ENCODE results near the gene GBGT1.
"Not testable (repeated sequence)": the region's sequence is repeated elsewhere in the genome, so short reads cannot be mapped to it uniquely, and the experiment has no call there.

Gene GBGT1

DNA sequence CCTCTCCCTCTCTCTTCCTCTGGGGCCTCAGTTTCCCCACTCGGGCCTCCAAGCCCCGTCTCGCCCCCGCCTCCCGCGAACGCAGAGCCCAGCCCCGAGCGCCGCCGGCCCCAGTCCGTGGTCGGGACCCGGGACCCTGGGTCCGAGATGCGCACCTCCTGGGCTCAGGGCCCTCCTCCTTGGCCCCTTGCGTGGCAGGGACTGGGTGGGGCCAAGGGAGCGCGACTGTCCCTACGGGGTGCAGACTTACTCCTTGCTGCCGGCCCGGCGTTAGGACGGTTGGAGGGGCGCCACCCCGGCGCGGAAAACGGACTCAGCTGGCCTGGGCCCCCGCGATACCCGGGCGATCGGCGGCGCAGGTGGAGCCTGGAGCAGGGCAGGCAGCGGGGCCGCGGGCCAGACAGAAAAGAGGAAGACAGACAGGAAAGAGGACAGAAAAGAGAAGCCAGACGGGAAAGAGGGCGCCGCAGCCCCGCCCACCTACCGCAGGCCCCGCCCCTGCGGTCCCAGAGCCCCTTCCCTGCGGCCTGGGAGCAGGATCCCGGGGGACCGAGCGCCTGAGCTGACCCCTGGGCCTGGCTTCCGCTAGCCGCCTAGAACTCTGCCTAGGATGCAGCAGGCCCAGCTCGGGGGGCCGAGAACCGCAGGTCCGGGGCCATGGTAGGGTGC lies at the start of gene GBGT1:
Gene GBGT1, minus strand, starts transcription at position 411 of the 669 bp plus-strand sequence. CDS start 1,502 bp downstream, outside the sequence.
- Histone ChIP-seq H3K4me3 (ENCODE audit: low read depth, low read length) (peak within 1 kb of the TSS; percentile 82), H3K36me3 (ENCODE audit: insufficient read depth, low read length) (no peaks in the 10 kb centered on the region), H2AFZ (ENCODE audit: low read length, unreplicated experiment) (peak within 1 kb of the TSS; percentile 59), H3K4me1 (ENCODE audit: control insufficient read depth, insufficient read depth, low read length, unreplicated experiment) (no peaks in the 10 kb centered on the region), H3K27me3 (ENCODE audit: insufficient read depth, low read length) (0 out of 2 replicates have a peak, but pooled peaks cover 6% of the 10 kb centered on the region), H3K27ac (ENCODE audit: low read depth, low read length) (no peak within 1 kb of the TSS), H3K79me2 (ENCODE audit: control insufficient read depth, insufficient read depth, low read length, unreplicated experiment) (no peaks in the 10 kb centered on the region)

DNA sequence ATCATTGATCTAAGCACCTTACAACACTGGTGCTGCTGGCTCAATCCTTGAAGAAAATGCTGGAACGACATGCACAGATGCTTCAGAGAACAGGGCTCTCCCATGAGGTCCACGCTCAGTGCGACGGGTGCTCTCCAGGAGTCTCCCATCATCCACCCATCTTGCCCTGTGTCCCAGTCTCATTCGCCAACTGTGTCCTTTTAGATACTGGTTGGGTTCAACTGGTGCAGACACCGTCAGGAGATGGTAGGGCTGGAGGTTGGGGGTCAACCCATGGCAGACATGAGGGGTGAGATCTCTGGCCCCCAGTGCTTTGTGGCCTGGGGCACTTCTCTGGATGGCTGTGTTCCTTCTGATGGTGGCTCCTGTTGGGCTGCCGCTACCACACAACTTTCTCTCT lies 46.9 kb upstream of the GBGT1 start:
- Histone ChIP-seq H2AFZ (ENCODE audit: low read length, unreplicated experiment) (no peak overlapping the region), H3K4me1 (ENCODE audit: control insufficient read depth, insufficient read depth, low read length, unreplicated experiment) (no peaks in the 10 kb centered on the region), H3K4me3 (ENCODE audit: low read depth, low read length) (no peak overlapping the region), H3K79me2 (ENCODE audit: control insufficient read depth, insufficient read depth, low read length, unreplicated experiment) (no peaks in the 10 kb centered on the region), H3K36me3 (ENCODE audit: insufficient read depth, low read length) (no peaks in the 10 kb centered on the region), H3K27me3 (ENCODE audit: insufficient read depth, low read length) (peaks cover 55% of the 10 kb centered on the region), H3K27ac (ENCODE audit: low read depth, low read length) (no peak overlapping the region)

- no peaks in the 10 kb centered on the region for H3K79me2 ChIP-seq (ENCODE audit: control insufficient read depth, insufficient read depth, low read length, unreplicated experiment)
These were observed 46.5 kb upstream of the GBGT1 start for GRCh38 chr9:133210202-133210532.

DNA sequence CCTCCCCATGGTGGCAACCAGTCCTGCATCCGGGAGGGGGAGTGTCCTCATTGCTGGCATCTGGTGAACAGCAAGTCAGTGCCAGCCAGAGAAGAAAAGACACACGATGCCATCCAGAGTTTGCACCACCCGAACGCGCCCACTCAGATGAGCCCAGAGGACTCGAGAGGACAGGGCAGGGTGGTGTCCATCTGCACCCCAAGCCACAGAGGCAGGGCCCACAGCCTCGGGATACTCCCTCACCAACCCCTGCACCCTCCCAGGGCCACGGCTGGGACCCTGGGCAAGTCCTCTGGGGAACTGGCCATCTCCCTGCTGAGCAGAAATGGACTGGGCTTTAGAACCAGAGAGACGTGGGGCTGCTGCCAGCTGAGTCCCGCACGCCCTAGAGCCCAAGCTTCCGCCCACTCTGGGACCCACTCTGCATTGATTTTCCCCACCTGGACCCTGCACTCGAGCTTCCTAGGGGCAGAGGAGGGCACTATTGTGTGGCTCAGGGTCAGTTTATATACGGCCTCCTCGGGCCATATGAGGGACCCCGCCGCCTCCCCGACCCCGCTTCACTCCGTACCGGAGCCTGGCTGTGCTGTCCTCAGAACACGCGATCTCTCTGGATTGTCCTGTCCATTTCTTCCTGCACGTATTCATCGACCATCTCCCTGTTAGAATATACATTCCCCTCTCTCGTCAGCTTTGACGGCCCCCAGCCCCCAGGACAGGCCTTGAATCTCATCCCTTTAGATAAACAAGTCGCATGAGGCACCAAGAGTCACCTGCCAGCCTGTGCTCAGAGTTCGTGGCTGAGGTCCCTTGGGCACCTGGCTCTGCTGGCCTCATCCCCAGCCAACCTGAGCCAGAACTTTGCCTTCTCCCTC lies 45.9 kb upstream of the GBGT1 start:
- not testable (repeated sequence) for H3K4me1 ChIP-seq (ENCODE audit: control insufficient read depth, insufficient read depth, low read length, unreplicated experiment); H3K4me3 ChIP-seq (ENCODE audit: low read depth, low read length); H3K27ac ChIP-seq (ENCODE audit: low read depth, low read length); H3K36me3 ChIP-seq (ENCODE audit: insufficient read depth, low read length); H3K79me2 ChIP-seq (ENCODE audit: control insufficient read depth, insufficient read depth, low read length, unreplicated experiment); H2AFZ ChIP-seq (ENCODE audit: low read length, unreplicated experiment)
- H3K27me3 ChIP-seq (ENCODE audit: insufficient read depth, low read length), result peaks cover 48% of the 10 kb centered on the region

More at GRCh38 chr9:133210202-133210532, 46.5 kb upstream of the GBGT1 start:
- peaks cover 50% of the 10 kb centered on the region for H3K27me3 ChIP-seq (ENCODE audit: insufficient read depth, low read length)
- no peak overlapping the region for H3K4me3 ChIP-seq (ENCODE audit: low read depth, low read length)
- H3K36me3 ChIP-seq (ENCODE audit: insufficient read depth, low read length), result no peaks in the 10 kb centered on the region
- H3K27ac ChIP-seq (ENCODE audit: low read depth, low read length), result no peak overlapping the region
- H3K4me1 ChIP-seq (ENCODE audit: control insufficient read depth, insufficient read depth, low read length, unreplicated experiment), result no peaks in the 10 kb centered on the region
- H2AFZ ChIP-seq (ENCODE audit: low read length, unreplicated experiment), result no peak overlapping the region

GRCh38 chr9:133208880-133209300 lies 45.2 kb upstream of the GBGT1 start, which contains the start of gene OBP2B:
Gene OBP2B, minus strand, starts transcription at chr9:133209250. Its CDS starts 51 bp downstream, at chr9:133209199.
- not testable (repeated sequence) for H3K4me1 ChIP-seq (ENCODE audit: control insufficient read depth, insufficient read depth, low read length, unreplicated experiment); H3K27ac ChIP-seq (ENCODE audit: low read depth, low read length); H3K36me3 ChIP-seq (ENCODE audit: insufficient read depth, low read length); H3K79me2 ChIP-seq (ENCODE audit: control insufficient read depth, insufficient read depth, low read length, unreplicated experiment); H2AFZ ChIP-seq (ENCODE audit: low read length, unreplicated experiment); H3K4me3 ChIP-seq (ENCODE audit: low read depth, low read length)
- peaks cover 52% of the 10 kb centered on the region for H3K27me3 ChIP-seq (ENCODE audit: insufficient read depth, low read length)

- H3K27ac ChIP-seq (ENCODE audit: low read depth, low read length); H3K79me2 ChIP-seq (ENCODE audit: control insufficient read depth, insufficient read depth, low read length, unreplicated experiment); H2AFZ ChIP-seq (ENCODE audit: low read length, unreplicated experiment); H3K4me1 ChIP-seq (ENCODE audit: control insufficient read depth, insufficient read depth, low read length, unreplicated experiment); H3K36me3 ChIP-seq (ENCODE audit: insufficient read depth, low read length); H3K4me3 ChIP-seq (ENCODE audit: low read depth, low read length): not testable (repeated sequence)
- H3K27me3 ChIP-seq (ENCODE audit: insufficient read depth, low read length), result peaks cover 55% of the 10 kb centered on the region
These were observed 44.6 kb upstream of the GBGT1 start for GRCh38 chr9:133208171-133208879.

- no peaks in the 10 kb centered on the region for H3K79me2 ChIP-seq (ENCODE audit: control insufficient read depth, insufficient read depth, low read length, unreplicated experiment)
- H3K4me3 ChIP-seq (ENCODE audit: low read depth, low read length), result no peak overlapping the region
- no peaks in the 10 kb centered on the region for H3K4me1 ChIP-seq (ENCODE audit: control insufficient read depth, insufficient read depth, low read length, unreplicated experiment)
- no peak overlapping the region for H2AFZ ChIP-seq (ENCODE audit: low read length, unreplicated experiment)
- H3K27me3 ChIP-seq (ENCODE audit: insufficient read depth, low read length), result peaks cover 58% of the 10 kb centered on the region
- H3K27ac ChIP-seq (ENCODE audit: low read depth, low read length), result no peak overlapping the region
- no peaks in the 10 kb centered on the region for H3K36me3 ChIP-seq (ENCODE audit: insufficient read depth, low read length)
These were observed 43.9 kb upstream of the GBGT1 start for GRCh38 chr9:133207540-133208170.

DNA sequence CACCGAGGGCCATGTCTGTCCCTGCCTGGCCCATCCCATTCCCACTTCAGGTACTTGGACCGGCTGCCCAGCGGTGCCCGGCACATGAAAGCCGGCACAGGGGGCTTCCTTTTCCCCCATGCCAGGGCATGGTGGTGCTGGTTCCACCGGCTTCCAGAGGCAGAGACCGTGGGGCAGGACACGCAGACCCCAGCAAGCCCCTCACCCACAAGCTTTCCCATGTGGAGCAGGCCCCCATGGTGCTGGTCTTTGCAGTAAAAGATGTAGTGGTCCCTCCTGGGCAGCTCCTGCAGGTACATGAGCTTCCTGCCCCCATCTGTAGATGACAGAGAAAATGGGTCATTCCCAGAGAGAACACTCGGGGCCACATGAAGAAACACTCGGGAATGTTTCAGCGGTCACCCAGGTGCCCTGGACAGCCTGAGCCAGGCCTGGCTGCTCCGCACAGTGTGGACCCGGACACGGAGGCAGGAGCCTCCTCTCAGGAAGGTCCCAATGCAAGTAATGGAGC lies 43.4 kb upstream of the GBGT1 start:
- H3K36me3 ChIP-seq (ENCODE audit: insufficient read depth, low read length), result no peaks in the 10 kb centered on the region
- H3K4me3 ChIP-seq (ENCODE audit: low read depth, low read length), result no peak overlapping the region
- no peaks in the 10 kb centered on the region for H3K4me1 ChIP-seq (ENCODE audit: control insufficient read depth, insufficient read depth, low read length, unreplicated experiment)
- peaks cover 58% of the 10 kb centered on the region for H3K27me3 ChIP-seq (ENCODE audit: insufficient read depth, low read length)
- H3K79me2 ChIP-seq (ENCODE audit: control insufficient read depth, insufficient read depth, low read length, unreplicated experiment), result no peaks in the 10 kb centered on the region
- no peak overlapping the region for H2AFZ ChIP-seq (ENCODE audit: low read length, unreplicated experiment)
- H3K27ac ChIP-seq (ENCODE audit: low read depth, low read length), result no peak overlapping the region

GRCh38 chr9:133205996-133206931 lies 42.5 kb upstream of the GBGT1 start:
- H3K27me3 ChIP-seq (ENCODE audit: insufficient read depth, low read length), result peaks cover 59% of the 10 kb centered on the region
- no peak overlapping the region for H2AFZ ChIP-seq (ENCODE audit: low read length, unreplicated experiment)
- H3K4me3 ChIP-seq (ENCODE audit: low read depth, low read length), result no peak overlapping the region

More at GRCh38 chr9:133205996-133206931, 42.5 kb upstream of the GBGT1 start:
- H3K4me1 ChIP-seq (ENCODE audit: control insufficient read depth, insufficient read depth, low read length, unreplicated experiment), result no peaks in the 10 kb centered on the region
- H3K27ac ChIP-seq (ENCODE audit: low read depth, low read length), result no peak overlapping the region
- H3K36me3 ChIP-seq (ENCODE audit: insufficient read depth, low read length), result no peaks in the 10 kb centered on the region
- no peaks in the 10 kb centered on the region for H3K79me2 ChIP-seq (ENCODE audit: control insufficient read depth, insufficient read depth, low read length, unreplicated experiment)
